ENCODE results near the gene TRAM2. TPM values are rescaled to one million over a fixed set of nuclear protein-coding genes. Genes with fewer than 3 reads are reported as not detected.

Gene TRAM2
- total RNA-seq, 2 donors from 2014 or later: 19.1 to 21.2 TPM

- H3K27me3 ChIP-seq: no peaks in the 10 kb centered on the region
- peaks cover 21% of the 10 kb centered on the region for H3K4me1 ChIP-seq
- no peak overlapping the region for H3K4me3 ChIP-seq
- H3K9me3 ChIP-seq: no peaks in the 10 kb centered on the region
- H3K36me3 ChIP-seq: no peaks in the 10 kb centered on the region
- no peak overlapping the region for H3K27ac ChIP-seq
- H3K9ac ChIP-seq (ENCODE audit: low read depth in 2 of 2, low read length in 2 of 2): no peak overlapping the region
- intact Hi-C loops (cut with DNase I): no loop called here
- TF ChIP-seq, protein P1, sequence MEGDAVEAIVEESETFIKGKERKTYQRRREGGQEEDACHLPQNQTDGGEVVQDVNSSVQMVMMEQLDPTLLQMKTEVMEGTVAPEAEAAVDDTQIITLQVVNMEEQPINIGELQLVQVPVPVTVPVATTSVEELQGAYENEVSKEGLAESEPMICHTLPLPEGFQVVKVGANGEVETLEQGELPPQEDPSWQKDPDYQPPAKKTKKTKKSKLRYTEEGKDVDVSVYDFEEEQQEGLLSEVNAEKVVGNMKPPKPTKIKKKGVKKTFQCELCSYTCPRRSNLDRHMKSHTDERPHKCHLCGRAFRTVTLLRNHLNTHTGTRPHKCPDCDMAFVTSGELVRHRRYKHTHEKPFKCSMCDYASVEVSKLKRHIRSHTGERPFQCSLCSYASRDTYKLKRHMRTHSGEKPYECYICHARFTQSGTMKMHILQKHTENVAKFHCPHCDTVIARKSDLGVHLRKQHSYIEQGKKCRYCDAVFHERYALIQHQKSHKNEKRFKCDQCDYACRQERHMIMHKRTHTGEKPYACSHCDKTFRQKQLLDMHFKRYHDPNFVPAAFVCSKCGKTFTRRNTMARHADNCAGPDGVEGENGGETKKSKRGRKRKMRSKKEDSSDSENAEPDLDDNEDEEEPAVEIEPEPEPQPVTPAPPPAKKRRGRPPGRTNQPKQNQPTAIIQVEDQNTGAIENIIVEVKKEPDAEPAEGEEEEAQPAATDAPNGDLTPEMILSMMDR (IDR thresholded peaks at IDR 0.05): no peak
- DNase-seq: no peak
Observed at GRCh38 chr6:52553158-52553557, 23.7 kb downstream of the TRAM2 start.

DNA sequence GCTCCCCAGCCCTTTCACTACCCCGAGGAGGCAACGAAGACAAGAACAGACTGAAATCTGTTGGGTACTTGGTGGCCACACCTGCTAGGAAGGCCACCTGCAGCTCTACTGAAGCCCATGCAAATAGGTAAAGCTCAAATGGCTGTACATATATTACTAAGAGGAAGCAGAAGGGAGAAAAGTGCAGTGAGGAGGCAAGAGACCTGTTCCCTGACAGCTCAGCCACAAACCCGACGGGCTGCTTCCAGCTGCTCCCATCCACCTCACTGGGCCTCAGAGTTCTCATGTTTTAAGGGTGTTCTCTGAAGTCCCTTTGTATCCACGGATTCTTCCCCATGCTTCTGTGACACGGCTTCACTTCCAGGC, 24.6 kb downstream of the TRAM2 start:
- H3K27me3 ChIP-seq: no peaks in the 10 kb centered on the region

DNA sequence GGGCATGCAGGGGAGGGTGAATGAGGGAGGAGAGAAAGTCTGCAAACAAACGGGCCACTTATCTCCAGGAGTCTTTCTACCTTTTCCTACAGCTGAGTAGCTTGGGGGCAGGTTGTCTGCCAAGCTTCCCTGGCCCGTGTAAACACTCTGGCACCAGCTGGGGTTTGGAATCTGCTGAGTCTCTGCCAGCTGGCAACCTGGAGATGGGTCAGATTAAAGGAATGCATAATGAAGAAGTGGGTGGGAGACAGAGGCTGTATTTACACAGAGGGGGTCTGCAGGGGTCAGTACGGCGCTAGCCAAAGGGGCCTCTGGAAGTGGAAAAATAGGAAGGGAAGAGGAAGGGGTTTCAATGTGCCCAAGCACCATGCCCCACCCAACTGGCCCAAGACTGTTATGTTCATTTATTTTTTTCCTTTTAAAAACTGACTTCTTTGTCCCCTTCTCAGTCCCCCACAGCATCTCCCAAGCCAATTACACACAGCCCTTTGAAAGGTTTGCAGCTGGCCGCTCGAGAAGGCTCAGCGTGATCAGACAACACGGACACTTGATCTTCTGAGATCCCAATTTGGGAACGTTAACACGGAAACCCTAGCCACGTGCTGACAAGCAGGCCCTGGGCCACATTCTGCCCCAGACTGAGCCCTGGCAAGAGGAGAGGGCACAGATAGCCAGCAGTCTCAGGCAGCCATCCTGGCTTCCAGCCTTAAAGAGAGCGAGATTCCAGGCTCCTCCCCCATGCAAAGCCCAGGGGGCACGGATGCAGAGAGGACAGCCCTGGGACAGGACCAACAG, 25.2 kb downstream of the TRAM2 start:
- Histone ChIP-seq H3K27ac (peak overlapping the region; percentile 49), H3K9ac (ENCODE audit: low read depth in 2 of 2, low read length in 2 of 2) (peak overlapping the region in 1 of 2 donors; percentile 46), H3K36me3 (no peaks in the 10 kb centered on the region), H3K4me3 (no peak overlapping the region), H3K4me1 (peaks cover 34% of the 10 kb centered on the region), H3K9me3 (no peaks in the 10 kb centered on the region), H3K27me3 (no peaks in the 10 kb centered on the region)
- TF ChIP-seq, protein P1 (IDR thresholded peaks at IDR 0.05): no peak
- DNase-seq: peak; percentile 66
- intact Hi-C loops (cut with DNase I): loop anchor here (1.0 kb wide), 1 partner anchor 23 kb away; no protein-coding TSS in a partner anchor

More for the DNA sequence above, 24.6 kb downstream of the TRAM2 start:
- Histone ChIP-seq H3K27ac (peak overlapping the region; percentile 49), H3K9ac (ENCODE audit: low read depth in 2 of 2, low read length in 2 of 2) (peak overlapping the region in 1 of 2 donors; percentile 7), H3K4me1 (peaks cover 30% of the 10 kb centered on the region), H3K36me3 (no peaks in the 10 kb centered on the region), H3K9me3 (no peaks in the 10 kb centered on the region), H3K4me3 (no peak overlapping the region)
- no peak for DNase-seq
- intact Hi-C loops (cut with DNase I): loop anchor here (1.0 kb wide), 1 partner anchor 22 kb away; no protein-coding TSS in a partner anchor
- TF ChIP-seq, protein P1 (IDR thresholded peaks at IDR 0.05): no peak

DNA sequence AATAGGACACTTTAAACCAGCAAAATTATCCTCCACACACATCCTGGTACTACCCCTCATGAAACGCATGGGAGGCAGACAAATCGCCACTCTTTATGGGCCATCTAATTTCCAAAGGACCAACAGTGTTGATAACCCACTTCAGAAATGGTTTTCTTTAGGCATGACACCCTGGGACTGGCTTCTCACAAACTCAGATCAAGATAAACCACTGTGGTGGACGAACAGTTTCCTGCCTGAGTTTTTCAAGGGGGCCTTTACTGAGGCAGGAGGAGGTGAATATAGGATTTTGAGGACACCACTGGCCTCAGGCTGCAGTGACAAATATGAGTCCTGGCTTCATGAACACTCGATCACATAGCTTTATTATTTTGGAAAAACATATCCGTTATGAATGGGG, 26.0 kb downstream of the TRAM2 start:
- Histone ChIP-seq H3K4me1 (peaks cover 34% of the 10 kb centered on the region), H3K27ac (no peak overlapping the region), H3K9ac (ENCODE audit: low read depth in 2 of 2, low read length in 2 of 2) (peak overlapping the region in 1 of 2 donors; percentile 46), H3K36me3 (no peaks in the 10 kb centered on the region), H3K27me3 (no peaks in the 10 kb centered on the region), H3K9me3 (no peaks in the 10 kb centered on the region), H3K4me3 (no peak overlapping the region)
- DNase-seq: no peak
- TF ChIP-seq, protein P1 (IDR thresholded peaks at IDR 0.05): no peak
- intact Hi-C loops (cut with DNase I): no loop called here

DNA sequence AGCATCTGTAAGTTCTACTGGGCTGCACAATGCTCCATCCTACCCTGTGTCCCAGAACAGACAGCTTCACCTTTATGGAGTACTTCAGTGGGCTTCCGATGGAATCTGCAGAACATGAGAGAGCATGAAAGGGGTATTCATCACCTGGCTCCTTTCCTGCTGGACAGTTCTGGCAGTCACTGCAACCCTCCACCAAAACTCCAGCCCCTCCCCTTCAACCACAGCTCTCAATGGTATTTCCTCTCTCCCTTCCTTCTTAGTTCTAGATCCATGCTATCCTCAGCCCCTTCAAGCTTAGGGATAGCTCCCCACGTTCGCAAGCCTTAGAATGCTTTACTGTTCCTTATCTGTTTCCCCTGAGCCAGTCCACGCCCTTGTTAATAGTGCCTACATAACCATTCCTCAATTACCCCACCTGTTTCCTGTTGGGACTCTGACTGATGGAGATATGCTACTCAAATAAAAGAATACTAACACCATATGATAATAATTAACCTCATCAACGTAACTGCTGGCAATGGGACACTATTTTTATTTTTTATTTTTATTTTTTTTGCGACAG, 26.8 kb downstream of the TRAM2 start:
- Histone ChIP-seq H3K36me3 (no peaks in the 10 kb centered on the region), H3K4me3 (no peak overlapping the region), H3K27ac (peak overlapping the region; percentile 31), H3K4me1 (peaks cover 34% of the 10 kb centered on the region), H3K27me3 (no peaks in the 10 kb centered on the region), H3K9me3 (no peaks in the 10 kb centered on the region), H3K9ac (ENCODE audit: low read depth in 2 of 2, low read length in 2 of 2) (peak overlapping the region in 1 of 2 donors; percentile 49)
- TF ChIP-seq, protein P1 (IDR thresholded peaks at IDR 0.05): no peak
- DNase-seq: peak; percentile 36
- intact Hi-C loops (cut with DNase I): no loop called here

All from colonic mucosa (tissue), 4 donors.